ENCODE data around the gene CDC123. TPM values are rescaled to one million over a fixed set of nuclear protein-coding genes. Genes with fewer than 3 reads are reported as not detected.
"Not testable (repeated sequence)": the region's sequence is repeated elsewhere in the genome, so short reads cannot be mapped to it uniquely, and the experiment has no call there.

The CDC123 gene
- total RNA-seq, 1 experiment from 2014 or later: 74.2 TPM

- H4K20me1 ChIP-seq (ENCODE audit: low read length): no peaks in the 10 kb centered on the region
- no peaks in the 10 kb centered on the region for H3K9me3 ChIP-seq (ENCODE audit: low read length)
- H3K9me2 ChIP-seq (replicated peaks; ENCODE audit: low read length): no peaks in the 10 kb centered on the region
- H3K4me2 ChIP-seq (ENCODE audit: low read length): no peak overlapping the region
- H3K27me3 ChIP-seq (ENCODE audit: low read length): no peaks in the 10 kb centered on the region
- H3K79me2 ChIP-seq (ENCODE audit: low read length): no peaks in the 10 kb centered on the region
- TF ChIP-seq, protein P1, sequence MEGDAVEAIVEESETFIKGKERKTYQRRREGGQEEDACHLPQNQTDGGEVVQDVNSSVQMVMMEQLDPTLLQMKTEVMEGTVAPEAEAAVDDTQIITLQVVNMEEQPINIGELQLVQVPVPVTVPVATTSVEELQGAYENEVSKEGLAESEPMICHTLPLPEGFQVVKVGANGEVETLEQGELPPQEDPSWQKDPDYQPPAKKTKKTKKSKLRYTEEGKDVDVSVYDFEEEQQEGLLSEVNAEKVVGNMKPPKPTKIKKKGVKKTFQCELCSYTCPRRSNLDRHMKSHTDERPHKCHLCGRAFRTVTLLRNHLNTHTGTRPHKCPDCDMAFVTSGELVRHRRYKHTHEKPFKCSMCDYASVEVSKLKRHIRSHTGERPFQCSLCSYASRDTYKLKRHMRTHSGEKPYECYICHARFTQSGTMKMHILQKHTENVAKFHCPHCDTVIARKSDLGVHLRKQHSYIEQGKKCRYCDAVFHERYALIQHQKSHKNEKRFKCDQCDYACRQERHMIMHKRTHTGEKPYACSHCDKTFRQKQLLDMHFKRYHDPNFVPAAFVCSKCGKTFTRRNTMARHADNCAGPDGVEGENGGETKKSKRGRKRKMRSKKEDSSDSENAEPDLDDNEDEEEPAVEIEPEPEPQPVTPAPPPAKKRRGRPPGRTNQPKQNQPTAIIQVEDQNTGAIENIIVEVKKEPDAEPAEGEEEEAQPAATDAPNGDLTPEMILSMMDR (conservative IDR thresholded peaks at IDR 0.05; ENCODE audit: low read depth, low read length): no peak
- TF ChIP-seq EZH2phosphoT487 (IDR thresholded peaks at IDR 0.05; ENCODE audit: borderline replicate concordance, low read length) (no peak), EZH2 (IDR thresholded peaks at IDR 0.05; ENCODE audit: low read length, unreplicated experiment) (no peak)
- H2AFZ ChIP-seq (ENCODE audit: low read length): no peak overlapping the region
- DNase-seq (no peak), ATAC-seq (no peak)
- no peak overlapping the region for H3K27ac ChIP-seq (ENCODE audit: low read length)
- BruUV-seq (replicated peaks): no TSS peak
- no peaks in the 10 kb centered on the region for H3K36me3 ChIP-seq (ENCODE audit: low read depth, low read length)
- H3K4me1 ChIP-seq (ENCODE audit: insufficient read depth, low read length): no peaks in the 10 kb centered on the region
- POLR2A ChIA-PET (ENCODE audit: unreplicated experiment): no interaction called here
- no peaks in the 10 kb centered on the region for H3F3A ChIP-seq (ENCODE audit: low read length, unreplicated experiment)
- H3K9ac ChIP-seq (ENCODE audit: low read length): no peak overlapping the region
- CTCF ChIA-PET: no interaction called here
- intact Hi-C loops (cut with micrococcal nuclease): no loop called here
- H3K4me3 ChIP-seq (ENCODE audit: low read length): no peak overlapping the region
Measured at GRCh38 chr10:12279281-12279680, 83.3 kb downstream of the CDC123 start.

DNA sequence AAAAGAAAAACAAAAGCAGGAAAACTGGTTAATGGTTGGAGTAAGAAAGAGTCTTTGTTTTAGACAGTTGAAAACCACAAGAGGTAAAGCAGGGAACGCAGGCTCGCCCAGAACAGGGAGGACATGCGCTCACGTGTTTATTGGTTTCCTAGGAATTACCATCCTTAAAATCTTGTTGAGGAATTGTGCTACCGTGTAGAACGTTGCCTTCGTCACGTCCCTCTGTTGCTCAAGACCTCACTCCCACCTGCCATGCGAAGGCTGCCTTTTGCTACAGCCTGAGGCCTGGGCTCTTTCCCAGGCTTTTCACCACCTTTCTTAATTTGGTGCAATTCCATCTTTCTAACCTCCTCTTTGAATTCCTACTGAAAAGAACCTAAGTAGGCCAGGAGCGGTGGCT lies 91.8 kb downstream of the CDC123 start:
- Histone ChIP-seq H2AFZ (ENCODE audit: low read length) (no peak overlapping the region), H3K9me2 (replicated peaks; ENCODE audit: low read length) (no peaks in the 10 kb centered on the region), H3K27me3 (ENCODE audit: low read length) (no peaks in the 10 kb centered on the region), H3F3A (ENCODE audit: low read length, unreplicated experiment) (no peaks in the 10 kb centered on the region), H3K36me3 (ENCODE audit: low read depth, low read length) (no peaks in the 10 kb centered on the region), H4K20me1 (ENCODE audit: low read length) (no peaks in the 10 kb centered on the region), H3K9ac (ENCODE audit: low read length) (no peak overlapping the region), H3K4me3 (ENCODE audit: low read length) (no peak overlapping the region), H3K27ac (ENCODE audit: low read length) (no peak overlapping the region), H3K4me1 (ENCODE audit: insufficient read depth, low read length) (no peaks in the 10 kb centered on the region), H3K4me2 (ENCODE audit: low read length) (no peak overlapping the region), H3K9me3 (ENCODE audit: low read length) (no peaks in the 10 kb centered on the region), H3K79me2 (ENCODE audit: low read length) (no peaks in the 10 kb centered on the region)
- ChIA-PET POLR2A (ENCODE audit: unreplicated experiment) (no interaction called here), CTCF (no interaction called here)
- intact Hi-C loops (cut with micrococcal nuclease): no loop called here
- DNase-seq (no peak), ATAC-seq (no peak)
- TF ChIP-seq EZH2 (IDR thresholded peaks at IDR 0.05; ENCODE audit: low read length, unreplicated experiment) (no peak), EZH2phosphoT487 (IDR thresholded peaks at IDR 0.05; ENCODE audit: borderline replicate concordance, low read length) (no peak)
- TF ChIP-seq, protein P1 (conservative IDR thresholded peaks at IDR 0.05; ENCODE audit: low read depth, low read length): no peak
- no TSS peak for BruUV-seq (replicated peaks)

- H3K9ac ChIP-seq (ENCODE audit: low read length); POLR2A ChIA-PET (ENCODE audit: unreplicated experiment); ATAC-seq; H4K20me1 ChIP-seq (ENCODE audit: low read length); H3K79me2 ChIP-seq (ENCODE audit: low read length); H3K4me3 ChIP-seq (ENCODE audit: low read length); H3K4me2 ChIP-seq (ENCODE audit: low read length); DNase-seq; H2AFZ ChIP-seq (ENCODE audit: low read length); H3K4me1 ChIP-seq (ENCODE audit: insufficient read depth, low read length); H3K9me2 ChIP-seq (replicated peaks; ENCODE audit: low read length); H3F3A ChIP-seq (ENCODE audit: low read length, unreplicated experiment); H3K9me3 ChIP-seq (ENCODE audit: low read length); intact Hi-C loops (cut with micrococcal nuclease); BruUV-seq (replicated peaks); H3K36me3 ChIP-seq (ENCODE audit: low read depth, low read length); CTCF ChIA-PET; H3K27ac ChIP-seq (ENCODE audit: low read length); H3K27me3 ChIP-seq (ENCODE audit: low read length): not testable (repeated sequence)
Measured at GRCh38 chr10:12297784-12298183, 101.8 kb downstream of the CDC123 start.
